Amniotic stem cell (primary cell): ENCODE measurements around the gene CCDC124.

Source experiments
- DNase-seq: peaks from one replicate; lab custom pipeline; 2025; lab: John Stamatoyannopoulos, UW

Gene CCDC124

DNA sequence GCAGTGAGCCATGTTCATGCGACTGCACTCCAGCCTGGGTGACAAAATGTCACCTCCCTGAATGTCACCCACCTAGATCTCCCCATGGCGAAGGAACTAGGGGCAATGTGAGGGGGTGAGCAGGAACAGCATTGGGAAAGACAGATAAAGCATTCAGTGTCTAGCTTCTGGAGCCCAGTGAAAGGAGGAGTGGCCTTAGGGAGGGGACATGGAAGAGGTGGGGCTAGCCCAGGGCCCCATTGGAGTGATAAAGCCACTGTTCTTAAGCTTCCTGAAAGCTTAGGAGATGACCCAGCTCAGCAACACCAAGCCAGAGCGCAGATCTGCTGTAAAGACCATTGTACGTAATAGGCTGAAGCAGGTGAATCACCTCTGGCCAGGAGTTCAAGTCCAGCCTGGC is 21.1 kb downstream of the CCDC124 start:
- no peak for DNase-seq

GRCh38 chr19:17954401-17954800 is 21.6 kb downstream of the CCDC124 start:
- DNase-seq = no peak

DNA sequence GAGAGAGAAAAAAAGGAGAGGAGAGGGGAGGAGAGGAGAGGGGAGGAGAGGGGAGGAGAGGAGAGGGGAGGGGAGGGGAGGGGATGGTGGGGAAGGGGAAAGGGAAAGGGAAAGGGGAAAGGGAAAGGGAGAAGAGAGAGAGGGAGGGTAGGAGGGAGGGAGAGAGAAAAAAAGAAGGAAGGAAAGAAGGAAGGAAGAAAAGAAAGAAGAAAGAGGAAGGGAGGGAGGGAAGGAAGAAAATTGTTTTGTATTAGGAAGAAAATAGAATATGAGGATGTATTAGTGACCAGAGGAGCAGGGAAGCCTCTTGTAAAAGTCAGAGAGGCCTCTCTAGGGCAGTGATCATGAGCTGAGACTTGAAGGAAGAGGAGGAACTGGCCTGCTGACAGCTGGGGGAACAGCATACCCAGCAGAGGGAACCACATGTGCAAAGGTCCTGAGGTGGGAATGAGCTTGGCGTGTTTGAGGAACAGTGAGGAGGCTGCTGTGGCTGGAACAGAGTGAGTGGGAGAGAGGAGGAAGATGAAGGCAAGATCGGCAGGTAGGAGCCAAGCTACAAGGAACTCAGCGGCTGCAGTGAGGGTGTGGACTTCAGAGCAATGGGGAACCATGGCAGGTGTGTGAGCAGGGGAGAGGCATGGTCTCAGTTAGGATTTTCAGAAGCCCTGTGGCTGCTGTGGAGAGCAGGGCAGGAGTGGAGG is 24.5 kb downstream of the CCDC124 start:
- no peak for DNase-seq

DNA sequence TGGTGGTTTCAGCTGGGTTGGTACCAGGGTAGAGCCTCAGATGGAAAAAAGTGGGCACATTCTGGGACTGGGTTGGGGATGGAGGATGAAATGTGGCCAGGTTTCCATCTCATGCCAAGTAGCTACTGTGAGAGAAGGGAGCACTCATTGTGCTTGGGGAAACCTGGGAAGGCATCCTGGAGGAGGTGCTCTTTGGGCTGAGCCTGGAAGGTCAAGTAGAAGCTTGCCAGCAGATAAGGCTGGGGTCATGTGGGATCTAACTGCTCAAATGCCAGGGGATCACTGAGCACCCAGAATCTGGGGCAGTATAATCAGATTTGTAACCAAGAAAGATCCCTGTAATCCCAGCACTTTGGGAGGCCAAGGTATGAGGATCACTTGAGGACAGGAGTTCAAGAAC is 25.1 kb downstream of the CCDC124 start:
- no peak for DNase-seq

GRCh38 chr19:17963936-17964691 is 31.3 kb downstream of the CCDC124 start:
- DNase-seq = no peak

- DNase-seq = no peak
Measured at GRCh38 chr19:17965370-17966128, 32.7 kb downstream of the CCDC124 start.

DNA sequence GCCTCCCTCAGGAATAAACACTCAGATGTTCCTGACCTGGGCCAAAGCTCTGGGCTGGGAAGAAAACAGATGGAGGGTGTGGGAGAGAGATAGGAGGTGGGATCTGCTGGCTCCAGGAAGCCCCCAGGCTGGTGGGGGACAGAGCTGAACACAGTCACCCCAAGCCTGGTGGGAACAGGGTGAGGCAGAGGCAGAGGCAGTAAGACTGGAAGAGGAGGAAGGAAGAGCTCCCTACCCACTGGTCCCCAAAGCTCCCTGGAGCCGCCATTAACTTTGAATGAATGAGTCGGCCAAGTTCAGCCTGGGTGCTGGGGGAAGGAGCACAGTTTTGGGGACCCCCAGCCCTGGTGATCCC is 33.3 kb downstream of the CCDC124 start:
- no peak for DNase-seq

DNA sequence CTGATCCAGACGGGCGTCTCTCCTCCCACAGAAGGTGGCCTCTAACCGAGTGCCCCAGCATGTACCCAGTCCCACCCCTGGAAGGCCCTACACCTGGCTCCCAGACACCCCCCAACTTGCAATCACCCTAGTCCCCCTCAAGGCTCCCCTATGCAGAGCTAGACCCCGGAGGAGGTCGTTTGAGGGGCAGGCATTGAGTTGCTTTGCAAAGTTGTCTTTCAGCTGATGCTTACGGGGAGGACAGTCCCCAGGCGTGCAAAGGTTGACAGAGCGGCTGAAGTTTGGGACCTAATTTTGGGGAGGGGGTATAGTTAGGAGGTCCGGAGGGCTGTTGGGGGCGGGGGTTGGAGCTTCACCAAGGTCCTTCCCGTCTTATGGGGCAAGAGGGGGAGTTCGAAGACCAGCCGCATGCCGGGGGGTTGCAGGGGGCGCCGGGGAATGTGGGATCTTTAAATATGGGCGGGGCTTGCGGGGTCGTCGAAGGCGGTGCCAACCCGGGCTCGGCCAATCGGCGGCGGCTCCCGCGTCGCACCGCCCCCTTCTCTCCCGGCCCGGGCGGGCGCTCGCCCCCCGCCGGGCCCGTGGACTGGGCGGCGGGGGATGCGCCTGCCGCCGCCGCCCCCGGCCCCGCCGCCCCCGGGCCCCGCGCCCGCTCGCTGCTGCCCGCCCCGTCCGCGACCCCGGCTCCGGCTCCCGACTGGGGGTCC is 33.9 kb downstream of the CCDC124 start, which contains the start of gene KCNN1:
Gene KCNN1 (plus strand): TSS at position 558 of the 707 bp plus-strand sequence. CDS start 6,782 bp downstream, outside the sequence.
- no peak for DNase-seq

GRCh38 chr19:17967257-17968051 is 34.6 kb downstream of the CCDC124 start:
- no peak for DNase-seq

DNA sequence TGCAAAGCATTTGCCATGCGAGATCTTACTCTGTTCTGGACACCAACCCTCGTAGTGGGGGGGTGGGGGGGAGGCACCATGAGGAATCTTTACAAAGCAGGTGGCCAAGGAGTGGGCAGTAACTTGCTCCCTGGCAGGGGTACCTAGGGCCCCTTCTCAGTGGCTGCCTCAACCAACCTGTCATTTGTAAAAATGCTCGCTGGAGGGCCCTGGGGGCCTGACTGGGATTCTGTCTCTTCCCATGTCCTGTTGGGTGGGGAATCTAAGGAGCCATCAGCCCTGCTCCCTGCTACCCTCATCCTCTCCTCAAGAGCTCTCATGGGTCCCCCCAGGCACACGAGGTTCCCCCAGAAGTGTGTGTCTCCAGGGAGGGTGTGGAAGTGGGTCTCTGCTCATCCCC is 35.5 kb downstream of the CCDC124 start:
- DNase-seq = no peak

DNA sequence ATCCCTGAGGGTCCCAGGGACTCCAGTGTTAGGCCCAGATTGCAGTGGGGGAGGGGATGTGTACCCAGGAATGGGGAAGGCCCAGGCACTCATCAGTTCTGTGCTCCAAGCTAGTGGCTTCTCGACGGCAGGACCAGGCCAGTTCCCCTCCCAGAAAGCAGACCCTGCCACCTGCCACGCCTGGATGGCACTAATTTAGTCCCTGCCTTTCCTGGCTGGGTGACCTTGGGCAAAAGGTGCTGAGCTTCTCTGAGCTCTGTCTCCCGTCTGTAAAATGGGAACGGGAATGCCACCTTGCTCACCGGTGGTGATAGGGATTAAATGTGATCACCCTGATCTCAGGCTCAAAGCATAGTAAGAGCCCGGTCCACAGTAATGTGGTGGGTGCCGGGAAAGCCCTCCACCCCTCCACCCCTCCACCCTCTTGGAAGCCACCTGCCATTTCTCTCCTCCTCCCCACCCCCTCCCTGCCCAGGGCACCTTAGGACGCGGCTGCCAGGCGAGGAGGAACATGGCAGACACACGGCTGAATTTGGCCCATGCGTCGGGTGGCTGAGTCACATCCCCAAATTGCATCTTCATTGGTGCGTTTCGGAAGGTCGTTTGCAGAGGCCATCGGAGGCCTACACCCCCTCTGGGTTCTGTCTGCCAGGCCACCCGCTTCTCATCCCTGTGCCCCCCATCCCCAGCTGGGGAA is 36.4 kb downstream of the CCDC124 start:
- DNase-seq = no peak

- DNase-seq = no peak
Measured at GRCh38 chr19:17972230-17972629, 39.4 kb downstream of the CCDC124 start.

- DNase-seq = no peak
Measured at GRCh38 chr19:17973759-17974158, 40.9 kb downstream of the CCDC124 start.

DNA sequence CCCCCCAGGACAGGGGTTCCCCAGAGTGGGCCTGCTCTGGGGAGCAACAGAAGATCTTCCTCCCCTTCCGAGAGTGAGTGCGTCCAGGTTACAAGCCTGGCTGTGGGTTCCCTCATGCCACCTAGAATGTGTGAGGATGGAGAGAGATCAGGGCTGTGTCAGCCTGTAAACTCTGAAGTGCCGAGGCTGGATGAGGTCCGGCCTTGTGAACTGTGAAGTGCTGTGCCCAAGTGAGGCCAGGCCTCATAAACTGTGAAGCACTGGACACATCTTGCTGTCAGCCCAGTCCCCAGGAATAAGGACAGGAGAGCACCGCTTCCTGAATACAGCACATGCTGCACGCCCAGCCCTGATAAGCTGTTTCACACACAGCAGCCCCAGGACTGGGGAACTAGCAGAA is 41.7 kb downstream of the CCDC124 start:
- DNase-seq = no peak

DNA sequence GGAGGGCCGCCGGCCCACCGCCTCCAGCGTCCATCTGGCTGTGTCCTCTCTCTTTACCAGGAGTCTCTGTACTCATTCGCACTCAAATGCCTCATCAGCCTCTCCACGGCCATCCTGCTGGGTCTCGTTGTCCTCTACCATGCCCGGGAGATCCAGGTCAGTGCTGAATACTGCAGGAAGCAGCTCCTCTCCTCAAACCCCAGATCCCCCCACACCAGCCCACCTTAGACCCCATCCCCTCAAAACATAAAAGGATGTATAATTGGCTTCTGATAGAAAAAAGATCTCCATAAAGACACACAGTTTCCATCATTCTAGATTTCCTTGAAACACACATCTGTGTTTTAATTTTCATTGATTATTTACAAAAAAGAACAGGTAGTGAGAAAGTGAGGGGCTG is 42.2 kb downstream of the CCDC124 start:
- no peak for DNase-seq

DNA sequence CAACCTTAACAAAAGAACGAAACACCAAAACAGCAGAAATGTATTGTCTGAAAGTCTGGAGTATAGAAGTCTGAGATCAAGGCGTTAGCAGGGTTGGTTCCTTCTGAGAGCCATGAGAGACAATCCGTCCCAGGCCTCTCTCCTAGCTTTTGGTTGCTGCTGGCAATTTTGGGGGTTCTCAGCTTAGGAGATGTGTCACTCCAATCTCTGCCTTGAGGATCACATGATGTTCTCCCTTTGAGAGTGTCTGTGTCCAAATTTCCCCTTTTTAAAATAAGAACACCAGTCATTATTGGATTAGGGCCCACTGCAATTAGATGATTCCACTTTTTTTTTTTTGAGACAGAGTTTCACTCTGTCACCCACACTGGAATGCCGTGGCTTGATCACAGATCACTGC is 44.2 kb downstream of the CCDC124 start:
- no peak for DNase-seq

DNA sequence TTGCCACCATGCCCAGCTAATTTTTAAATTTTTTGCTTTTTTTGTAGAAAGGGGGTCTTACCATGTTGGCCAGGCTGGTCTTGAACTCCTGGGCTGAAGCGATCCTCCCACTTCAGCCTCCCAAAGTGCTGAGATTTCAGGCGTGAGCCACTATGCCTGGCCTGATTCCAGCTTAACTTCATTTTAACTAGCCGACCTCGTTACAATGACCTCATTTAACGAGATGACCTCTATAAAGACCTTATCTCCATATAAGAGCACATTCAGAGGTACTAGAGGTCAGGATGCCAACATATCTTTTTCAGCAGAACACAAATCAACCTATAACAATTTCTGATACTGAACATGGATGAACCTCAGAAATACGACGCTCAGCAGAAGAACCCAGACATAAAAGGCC is 44.7 kb downstream of the CCDC124 start:
- DNase-seq = no peak

DNA sequence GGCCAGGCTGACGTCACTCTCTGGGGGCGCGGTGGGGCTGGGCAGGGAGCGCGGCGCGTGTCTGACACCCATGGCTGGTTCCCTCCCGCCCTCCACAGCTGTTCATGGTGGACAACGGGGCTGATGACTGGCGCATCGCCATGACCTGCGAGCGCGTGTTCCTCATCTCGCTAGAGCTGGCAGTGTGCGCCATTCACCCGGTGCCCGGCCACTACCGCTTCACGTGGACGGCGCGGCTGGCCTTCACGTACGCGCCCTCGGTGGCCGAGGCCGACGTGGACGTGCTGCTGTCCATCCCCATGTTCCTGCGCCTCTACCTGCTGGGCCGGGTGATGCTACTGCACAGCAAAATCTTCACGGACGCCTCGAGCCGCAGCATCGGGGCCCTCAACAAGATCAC is 48.8 kb downstream of the CCDC124 start:
- DNase-seq = no peak

- DNase-seq = no peak
Measured at GRCh38 chr19:17982430-17982829, 49.6 kb downstream of the CCDC124 start.

GRCh38 chr19:17985037-17985818 is 52.4 kb downstream of the CCDC124 start:
- no peak for DNase-seq
